HG03571 (cell line): ENCODE data around the gene RPL13.
"Not testable (repeated sequence)": the region's sequence is repeated elsewhere in the genome, so short reads cannot be mapped to it uniquely, and the experiment has no call there.

Experiments used
- ATAC-seq: cut with Tn5 transposase; IDR thresholded peaks from one replicate; pipeline ENCODE4 v1.9.1; 2021; ENCODE audit not compliant: unreplicated experiment

RPL13 gene

DNA sequence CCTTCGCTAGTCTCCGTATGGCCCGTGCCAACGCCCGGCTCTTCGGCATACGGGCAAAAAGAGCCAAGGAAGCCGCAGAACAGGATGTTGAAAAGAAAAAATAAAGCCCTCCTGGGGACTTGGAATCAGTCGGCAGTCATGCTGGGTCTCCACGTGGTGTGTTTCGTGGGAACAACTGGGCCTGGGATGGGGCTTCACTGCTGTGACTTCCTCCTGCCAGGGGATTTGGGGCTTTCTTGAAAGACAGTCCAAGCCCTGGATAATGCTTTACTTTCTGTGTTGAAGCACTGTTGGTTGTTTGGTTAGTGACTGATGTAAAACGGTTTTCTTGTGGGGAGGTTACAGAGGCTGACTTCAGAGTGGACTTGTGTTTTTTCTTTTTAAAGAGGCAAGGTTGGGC is 2.5 kb downstream of the RPL13 start:
- ATAC-seq: no peak

DNA sequence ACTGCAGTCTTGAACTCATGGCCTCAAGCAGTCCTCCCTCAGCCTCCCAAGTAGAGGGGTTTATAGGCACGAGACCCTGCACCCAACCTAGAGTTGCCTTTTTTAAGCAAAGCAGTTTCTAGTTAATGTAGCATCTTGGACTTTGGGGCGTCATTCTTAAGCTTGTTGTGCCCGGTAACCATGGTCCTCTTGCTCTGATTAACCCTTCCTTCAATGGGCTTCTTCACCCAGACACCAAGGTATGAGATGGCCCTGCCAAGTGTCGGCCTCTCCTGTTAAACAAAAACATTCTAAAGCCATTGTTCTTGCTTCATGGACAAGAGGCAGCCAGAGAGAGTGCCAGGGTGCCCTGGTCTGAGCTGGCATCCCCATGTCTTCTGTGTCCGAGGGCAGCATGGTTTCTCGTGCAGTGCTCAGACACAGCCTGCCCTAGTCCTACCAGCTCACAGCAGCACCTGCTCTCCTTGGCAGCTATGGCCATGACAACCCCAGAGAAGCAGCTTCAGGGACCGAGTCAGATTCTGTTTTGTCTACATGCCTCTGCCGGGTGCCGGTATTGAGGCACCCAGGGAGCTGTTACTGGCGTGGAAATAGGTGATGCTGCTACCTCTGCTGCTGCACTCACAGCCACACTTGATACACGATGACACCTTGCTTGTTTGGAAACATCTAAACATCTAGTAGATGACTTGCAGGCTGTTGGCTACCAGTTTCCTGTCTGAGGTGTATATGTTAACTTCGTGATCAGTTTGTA is 3.3 kb downstream of the RPL13 start:
- no peak for ATAC-seq

DNA sequence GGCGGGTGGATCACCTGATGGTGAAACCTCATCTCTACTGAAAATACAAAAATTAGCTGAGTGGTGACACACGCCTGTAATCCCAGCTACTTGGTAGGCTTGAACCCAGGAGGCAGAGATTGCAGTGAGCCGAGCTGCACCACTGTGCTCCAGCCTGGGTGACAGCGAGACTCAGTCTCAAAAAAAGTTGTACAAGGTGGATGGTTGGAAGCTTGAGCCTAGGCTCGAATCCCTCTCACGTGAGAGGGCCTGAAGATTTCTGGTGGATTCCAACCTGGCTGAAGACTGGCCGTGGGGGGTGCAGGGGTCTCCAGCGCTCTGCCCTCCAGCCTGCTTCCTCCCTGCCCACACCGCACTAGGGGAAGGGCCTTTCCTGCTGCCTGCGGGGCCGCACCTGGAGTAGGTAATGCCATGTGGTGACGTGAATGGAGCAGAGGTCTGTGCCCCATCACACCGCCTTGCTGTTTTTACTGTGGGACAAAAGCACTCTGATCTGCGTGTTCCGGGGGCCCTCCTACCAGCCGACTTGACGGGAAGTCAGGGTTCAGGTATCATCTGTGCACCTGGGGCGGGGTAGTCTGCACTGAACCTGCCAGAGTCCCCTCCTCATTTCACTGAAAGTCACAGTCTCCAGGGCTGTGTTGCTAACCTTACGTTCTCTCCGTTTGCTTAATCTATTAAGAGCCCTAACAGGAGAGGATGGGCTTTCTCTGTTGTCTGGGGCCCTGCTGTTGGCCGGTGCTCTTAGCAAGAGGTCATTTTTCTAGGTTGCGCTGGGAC is 4.2 kb downstream of the RPL13 start:
- ATAC-seq: no peak

DNA sequence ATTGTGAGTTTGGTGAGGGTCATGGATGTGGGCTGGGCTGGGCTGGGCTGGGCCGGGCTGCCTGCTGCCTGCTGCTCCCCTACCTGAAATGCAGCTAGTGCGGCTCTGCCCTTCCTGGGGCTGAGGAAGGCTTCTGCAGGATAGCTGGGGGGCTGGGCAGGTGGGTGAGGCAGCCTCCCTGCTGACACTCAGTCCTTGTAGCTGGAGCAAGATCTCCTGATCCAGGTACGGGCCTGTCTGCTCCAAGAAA is 4.7 kb downstream of the RPL13 start:
- no peak for ATAC-seq

DNA sequence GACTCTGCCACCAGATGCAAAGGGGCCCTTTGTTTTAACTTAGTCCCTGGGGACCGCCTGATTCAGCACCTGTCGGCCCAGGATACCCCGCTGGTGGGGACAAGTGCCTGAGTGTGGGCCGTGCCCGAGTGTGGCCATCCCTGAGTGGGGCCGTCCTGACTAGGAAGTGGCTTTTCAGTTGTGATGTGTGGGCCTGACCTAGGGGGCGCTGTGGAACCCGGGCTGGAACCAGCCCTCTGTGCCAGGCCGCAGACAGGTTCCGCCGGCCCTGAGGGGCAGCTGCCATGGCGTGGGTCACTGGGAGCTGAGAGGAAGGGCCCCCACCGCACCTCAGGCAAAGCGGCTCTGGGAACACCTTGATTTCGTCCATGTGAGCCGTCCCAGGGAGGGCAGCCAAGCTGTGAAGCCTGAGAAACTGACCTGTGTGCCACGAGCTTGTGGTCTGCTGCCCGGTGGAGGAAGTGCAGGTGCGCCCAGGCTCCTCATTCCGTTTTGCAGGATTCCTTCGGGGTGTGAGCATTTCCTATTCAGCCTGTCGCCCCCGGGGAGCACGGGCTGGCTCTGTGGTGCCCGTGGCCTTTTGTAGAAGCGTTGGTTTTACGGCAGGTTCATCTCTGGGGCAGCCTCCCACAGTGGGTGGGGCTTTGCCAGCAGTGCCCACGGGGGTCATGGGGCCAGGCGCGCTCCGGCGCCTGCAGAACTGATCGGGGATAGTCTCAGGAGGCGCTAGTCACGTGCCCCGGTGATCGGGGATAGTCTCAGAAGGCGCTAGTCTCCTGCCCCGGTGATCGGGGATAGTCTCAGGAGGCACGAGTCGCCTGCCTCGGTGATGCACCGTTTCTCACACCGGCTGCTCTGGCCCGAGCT is 5.3 kb downstream of the RPL13 start:
- ATAC-seq: no peak

DNA sequence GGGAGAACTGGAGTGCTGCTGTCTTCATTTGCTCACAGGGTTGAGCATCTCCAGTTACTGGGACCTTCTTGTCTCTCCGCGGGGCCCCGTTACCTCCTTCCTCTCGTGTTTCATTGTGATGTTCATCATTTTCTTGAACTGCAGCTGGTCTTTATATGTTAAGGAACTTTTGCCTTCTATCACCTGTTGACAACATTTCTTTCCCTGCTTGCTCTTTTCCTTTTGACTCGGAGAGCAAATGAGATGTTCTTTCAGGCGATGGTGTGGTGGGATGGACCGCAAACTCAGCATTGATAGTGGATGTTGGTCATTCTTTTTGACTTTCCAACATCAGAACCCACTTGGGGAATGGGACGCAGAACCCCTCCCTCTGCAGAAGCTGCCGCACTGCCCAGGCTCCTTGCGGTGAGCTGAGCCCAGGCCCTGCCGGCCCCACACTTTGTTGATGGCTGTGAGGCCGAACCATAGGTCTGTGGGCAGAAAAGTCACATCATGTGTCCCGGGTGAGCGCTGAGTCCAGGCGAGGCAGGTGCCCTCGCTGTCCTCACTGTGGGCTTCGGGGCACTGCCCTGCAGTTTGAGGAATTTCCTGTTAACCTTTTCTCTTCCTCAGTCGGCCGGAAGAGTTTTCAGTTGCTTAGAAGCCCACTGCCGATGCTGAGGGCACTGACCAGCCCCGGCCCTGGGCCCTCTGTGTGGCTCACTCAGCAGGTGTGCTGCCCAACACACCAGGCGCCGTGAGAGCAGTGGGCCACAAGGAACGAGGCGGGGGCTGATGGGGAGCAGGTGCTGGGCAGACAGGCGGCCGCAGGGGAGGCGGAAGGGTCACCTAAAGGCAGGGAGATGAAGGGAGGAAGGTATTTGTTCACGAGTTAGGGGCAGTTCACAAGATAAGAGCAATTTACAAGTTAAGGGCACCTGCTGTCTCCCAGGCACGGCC is 7.4 kb downstream of the RPL13 start:
- ATAC-seq: no peak

DNA sequence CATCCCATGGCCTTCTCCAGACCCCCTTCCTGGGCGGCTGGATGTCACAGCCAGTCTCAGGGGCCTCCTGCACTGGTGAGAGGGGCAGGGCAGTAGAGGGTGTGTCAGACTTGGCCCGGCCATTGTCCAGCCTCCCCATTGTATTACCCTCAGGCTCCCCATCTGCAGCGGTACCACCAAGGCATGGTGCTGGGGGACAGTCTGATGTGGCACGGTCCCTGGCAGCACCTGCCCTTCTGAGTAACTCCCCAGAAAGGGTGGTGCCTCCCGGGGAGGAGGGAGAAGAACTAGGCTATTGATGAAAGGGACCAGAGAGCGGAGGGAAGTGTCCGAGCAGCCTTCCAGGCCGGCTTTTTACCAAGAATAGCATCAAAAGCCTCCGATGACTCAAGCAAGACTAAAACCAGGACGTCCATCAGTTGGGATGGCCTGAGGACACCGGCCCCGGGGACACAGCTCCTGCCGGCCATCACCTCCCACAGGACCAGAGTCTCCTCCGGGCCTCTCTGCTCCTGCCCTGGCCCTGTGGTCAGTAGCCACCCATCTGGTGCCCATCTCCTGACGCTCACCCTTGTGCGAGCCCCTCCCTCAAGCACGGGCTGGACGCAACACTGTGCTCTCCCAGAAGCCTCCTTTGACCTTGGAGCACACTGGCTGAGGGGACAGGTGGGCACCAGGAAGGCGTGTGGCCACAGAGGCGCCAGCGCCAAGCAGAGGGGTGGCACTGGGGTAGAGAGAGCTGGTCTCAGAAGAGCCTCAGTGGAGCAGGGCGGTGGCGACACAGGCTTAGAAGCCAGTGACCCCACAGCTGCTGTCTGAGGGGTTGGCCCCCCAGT is 9.2 kb downstream of the RPL13 start:
- ATAC-seq: no peak

DNA sequence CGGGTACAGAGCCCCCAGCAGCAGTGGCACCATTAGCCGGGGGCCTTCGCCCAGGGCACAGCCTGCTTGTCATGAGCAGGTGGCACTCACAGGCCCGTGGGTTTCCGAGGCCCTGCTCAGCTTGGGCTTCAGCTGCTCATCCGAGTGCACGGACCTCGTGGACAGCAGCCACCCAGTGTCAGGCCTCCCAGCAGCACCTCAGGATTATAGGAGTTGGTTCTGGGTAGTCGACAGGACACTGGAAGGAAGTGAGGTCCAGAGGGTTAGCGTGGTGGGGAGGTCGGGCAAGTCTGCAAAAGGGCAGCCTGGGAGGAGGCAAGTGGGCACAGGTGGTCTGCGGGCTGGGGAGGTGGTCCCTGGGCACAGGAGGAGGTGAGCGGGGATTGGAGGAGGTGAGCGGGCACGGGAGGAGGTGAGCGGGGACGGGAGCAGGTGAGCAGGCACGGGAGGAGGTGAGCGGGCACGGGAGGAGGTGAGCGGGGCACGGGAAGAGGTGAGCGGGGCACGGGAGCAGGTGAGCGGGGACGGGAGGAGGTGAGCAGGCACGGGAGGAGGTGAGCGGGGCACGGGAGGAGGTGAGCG is 10.0 kb downstream of the RPL13 start:
- ATAC-seq: no peak

DNA sequence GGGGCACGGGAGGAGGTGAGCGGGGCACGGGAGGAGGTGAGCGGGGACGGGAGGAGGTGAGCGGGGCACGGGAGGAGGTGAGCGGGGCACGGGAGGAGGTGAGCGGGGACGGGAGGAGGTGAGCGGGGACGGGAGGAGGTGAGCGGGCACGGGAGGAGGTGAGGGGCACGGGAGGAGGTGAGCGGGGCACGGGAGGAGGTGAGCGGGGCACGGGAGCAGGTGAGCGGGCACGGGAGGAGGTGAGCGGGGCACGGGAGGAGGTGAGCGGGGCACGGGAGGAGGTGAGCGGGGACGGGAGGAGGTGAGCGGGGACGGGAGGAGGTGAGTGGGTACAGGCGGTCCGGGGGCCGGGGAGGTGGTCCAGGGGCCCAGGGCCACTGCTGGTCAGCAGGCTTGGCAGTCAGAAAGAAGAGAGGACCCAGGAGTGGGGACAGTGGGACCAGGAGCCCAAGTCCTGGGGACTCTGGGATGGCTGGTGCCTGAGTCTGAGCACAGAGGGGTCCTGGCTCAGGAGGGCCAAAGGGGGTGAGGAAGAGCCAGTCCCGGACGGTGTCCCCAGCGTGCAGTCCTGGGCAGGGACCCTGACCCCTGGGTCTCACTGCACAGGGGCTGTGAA is 10.6 kb downstream of the RPL13 start:
- not testable (repeated sequence) for ATAC-seq

DNA sequence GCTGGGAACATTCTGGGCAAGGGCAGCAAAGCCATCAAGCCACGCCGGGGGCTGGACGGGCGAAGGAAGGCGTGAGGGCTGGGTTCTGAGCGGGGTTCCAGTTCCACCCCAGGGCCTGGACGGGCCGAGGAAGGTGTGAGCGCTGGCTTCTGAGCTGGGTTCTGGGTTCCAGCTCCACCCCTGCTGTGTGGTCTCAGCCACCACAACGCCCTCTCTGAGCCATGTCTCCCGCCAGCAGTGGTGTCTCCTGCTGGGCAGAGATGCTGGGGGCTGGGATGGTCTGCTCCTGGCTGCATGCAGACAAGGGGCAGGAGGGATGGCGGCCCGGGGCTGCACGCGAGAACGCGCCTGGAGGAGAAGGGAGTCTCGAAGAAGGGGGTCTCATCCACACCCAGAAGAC is 11.2 kb downstream of the RPL13 start:
- no peak for ATAC-seq

DNA sequence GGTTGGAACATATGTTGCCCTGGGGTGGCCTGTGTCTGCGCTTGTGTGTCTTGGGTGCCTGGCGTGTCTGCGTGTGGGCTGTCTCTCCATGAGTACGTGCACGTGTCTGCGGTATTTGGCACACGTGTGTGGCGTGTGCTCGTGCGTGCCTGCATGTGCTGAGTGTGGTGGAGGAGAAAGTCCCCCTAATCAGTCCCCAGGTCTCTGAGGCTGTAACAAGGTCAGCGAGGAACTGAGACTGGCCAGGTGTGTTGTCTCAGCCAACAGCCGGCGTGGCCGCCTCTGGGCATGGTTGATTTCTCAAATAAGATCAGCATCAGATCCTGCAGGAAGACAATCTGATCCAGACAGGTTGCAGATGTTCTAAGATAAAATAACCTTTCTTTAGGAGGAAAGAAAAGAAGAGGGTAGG is 11.6 kb downstream of the RPL13 start:
- ATAC-seq: no peak

DNA sequence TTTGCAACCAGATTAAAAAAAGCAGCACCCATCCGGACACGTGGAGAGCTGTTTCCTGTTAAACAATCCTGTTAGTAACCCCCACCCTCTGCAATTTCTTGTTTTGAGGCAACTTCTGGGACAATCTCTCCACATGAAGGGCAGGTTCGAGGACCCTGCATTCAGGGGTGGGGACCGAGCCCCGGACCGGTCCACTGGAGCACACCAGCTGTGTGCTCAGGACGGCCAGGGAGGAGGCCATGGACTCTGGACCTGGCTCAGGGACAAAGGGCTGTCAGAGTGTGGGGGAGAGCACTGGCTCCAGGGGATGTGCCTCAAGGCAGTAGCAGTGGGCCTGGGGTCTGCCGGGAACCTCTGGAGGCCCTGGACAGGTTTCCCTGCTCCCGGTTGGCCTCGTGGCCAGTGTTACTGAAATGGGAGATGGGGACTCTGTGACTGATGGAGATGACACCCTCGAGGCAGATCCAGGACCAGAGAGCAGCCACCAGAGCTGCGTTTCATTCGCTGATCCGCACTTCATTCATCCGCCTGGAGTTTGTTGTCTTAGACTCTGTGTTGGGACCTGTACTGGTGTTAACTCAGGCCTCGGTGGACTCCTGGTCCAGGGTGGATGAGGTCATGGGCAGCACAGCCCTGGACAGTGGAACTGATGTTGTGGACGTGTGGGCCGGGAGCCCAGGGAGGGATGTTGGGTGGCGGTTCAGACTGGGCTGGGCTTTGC is 12.2 kb downstream of the RPL13 start:
- ATAC-seq: no peak

DNA sequence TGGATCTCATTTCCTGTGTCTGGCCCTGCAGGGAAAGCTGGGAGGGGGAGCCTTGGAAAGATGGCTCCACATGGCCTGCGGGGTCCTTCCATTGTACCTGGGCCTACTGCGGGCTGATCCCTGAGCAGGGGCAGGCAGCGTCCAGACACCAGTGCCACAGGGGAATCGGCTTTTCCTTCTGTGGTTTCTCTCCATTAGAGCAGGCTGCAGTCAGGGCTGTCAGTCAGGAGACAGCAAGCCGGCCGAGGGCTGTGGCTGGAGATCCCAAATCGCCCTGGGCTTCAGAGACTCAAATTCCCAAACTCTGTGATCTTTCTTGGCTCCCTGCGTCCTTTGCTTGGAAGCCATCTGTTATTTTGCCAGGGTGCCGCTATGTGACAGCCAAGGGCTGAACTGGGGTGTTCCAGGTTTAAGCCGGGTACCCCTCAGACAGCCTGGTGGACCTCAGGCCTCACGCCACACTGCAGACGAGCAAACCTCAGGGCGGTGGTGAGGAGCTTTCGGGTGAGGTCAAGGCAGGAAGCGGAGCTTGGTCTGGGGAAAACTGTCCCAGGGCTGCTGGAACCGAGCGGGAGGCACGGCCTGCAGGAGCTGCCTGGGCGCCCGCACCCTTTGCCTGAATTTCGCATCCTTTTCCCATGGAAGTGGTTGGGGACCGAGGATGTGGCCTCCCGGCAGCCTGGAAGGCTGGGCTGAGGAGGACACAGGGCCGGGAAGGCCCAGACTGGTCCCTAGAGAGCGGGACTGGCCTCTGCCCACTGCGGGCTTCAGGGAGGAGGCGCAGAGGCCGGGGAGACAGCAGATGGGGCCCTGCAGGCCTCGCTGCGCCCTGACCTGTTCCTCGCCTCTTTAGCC is 13.6 kb downstream of the RPL13 start:
- no peak for ATAC-seq

DNA sequence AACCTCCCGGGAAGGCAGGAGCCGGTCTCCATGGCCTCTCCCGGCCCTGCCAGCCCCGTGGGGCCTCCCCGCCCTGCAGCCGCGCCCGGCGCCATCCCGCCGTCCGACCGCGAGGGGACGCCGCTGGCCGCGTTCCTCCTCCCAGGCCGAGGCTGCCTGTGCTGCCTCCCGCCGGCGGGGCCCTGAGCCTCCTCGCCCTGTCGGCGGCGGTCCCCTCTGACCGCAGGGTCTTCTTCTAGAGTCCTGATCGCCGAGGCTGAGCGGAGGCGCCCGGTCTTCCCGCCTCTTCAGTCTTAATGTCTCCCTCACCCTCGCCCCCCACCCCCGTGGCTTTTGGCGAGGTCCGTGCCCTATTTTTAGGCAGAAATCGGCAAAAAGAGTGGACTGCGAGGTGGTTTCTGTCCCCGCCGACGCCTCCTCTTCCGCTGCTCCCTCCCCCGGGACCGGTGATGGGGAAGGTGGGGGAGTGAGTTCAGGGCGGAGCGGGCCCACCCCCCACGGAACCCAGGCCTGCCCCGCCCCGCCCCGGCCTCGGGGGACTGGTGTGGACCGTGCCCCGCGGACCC is 14.3 kb downstream of the RPL13 start:
- ATAC-seq: no peak

DNA sequence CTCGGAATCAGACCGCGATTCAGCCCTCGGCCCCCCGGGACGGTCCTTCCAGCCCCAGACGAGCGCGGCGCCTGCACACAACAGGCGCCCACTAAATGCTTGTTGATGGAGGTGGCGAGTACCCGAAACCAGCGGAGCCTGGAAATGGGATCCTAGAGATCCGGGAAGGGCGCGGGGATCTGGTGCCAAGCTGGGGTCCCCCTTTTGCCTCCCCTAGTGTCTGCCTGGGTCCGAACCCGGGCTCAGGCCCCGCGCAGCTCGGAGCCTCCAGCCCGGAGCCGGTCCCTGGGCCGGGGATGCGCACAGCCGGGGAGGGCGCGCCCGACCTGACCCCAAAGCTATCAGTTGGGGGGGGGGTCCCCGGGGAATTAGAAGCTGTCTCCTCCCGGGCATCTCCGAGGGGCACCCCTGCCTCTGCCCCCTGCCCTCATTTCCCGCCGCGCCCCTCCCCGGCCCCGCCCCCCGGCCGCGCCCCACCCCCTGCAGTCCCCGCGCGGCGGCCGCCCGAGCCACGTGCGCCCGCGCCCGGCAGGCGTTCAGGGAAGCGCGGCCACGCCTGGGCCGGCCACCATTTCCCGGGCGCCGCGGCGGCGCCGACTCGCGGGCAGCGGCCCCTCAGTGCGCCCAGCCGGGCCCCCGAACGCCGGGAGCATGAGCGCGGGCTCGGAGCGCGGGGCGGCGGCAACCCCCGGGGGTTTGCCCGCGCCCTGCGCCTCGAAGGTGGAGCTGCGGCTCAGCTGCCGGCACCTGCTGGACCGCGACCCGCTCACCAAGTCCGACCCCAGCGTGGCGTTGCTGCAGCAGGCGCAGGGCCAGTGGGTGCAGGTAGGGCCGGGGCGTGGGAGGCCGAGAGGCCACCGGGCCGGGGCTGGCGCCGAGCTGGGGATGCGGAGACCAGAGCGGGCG is 15.0 kb downstream of the RPL13 start, which contains the start of gene CPNE7:
Gene CPNE7 (plus strand): TSS at position 512 of the 906 bp plus-strand sequence. CDS start 140 bp downstream, at position 652.
- no peak for ATAC-seq
